GM19043 (cell line): ENCODE results near the gene DLG2.
A peak's percentile ranks its signal among the peaks of the same experiment; 100 is the strongest.

Experiments used
- ATAC-seq: cut with Tn5 transposase; IDR thresholded peaks from one replicate; pipeline ENCODE4 v1.9.1; 2021; ENCODE audit warnings: low read depth; ENCODE audit not compliant: unreplicated experiment

The DLG2 gene

GRCh38 chr11:84626256-84626655 lies 1000.9 kb downstream of the DLG2 start:
- ATAC-seq = no peak

GRCh38 chr11:84612645-84613044 lies 1014.5 kb downstream of the DLG2 start:
- ATAC-seq = no peak

DNA sequence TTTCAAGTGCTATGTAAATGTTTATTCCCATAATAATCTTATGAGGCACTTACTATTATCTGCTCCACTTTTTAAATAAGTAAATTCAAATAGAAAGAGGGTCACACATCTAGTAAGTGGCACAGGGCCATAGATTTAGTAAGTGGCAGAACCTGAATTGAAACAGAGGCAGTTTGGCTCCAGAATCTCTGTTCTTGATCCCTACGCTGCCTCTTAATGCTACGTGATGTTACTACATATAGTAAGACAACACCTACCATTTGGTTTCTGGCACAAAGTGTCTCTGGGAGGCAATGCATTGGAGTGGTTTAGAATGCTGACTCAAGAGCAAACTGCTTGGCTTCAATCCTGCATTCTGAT lies 1018.3 kb downstream of the DLG2 start:
- no peak for ATAC-seq

DNA sequence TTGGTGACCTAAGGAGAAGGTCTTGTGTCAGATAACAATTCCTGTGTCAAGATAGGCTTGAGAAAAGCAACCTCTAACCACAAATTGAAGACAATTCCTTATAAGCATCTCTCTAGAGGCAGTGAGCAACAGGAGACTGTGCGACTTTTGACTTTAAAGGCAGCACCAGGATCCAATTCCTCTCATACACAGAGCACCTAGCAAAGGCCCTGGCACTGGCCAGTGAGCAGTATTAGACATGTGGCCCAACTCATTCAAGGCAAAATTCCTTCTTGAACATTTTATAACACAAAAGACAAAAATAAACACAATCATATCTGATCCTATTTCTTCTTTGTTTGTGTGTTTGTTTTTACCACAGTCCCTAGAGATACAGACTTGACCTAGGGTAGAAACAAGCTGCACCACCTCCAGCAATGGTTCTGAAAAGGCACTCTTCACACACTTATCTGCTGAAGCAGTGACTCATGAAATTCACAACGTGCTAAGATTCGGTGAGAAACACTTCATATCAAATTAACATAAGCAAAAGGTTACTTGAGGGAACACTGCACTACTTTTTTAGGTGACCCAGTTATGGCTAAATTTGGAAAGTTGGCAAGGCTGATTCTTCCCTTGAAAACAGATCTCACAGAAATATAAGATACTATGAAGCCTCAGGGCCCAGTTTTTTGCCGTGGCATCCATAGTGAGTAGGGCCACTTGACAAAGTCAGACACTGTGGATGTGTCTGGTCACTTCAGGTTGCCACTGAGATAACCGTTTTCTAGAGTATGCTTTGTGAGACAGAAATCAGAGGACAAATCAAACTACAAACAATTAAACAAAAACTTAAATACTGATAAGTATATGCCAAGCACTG lies 1018.9 kb downstream of the DLG2 start:
- no peak for ATAC-seq

DNA sequence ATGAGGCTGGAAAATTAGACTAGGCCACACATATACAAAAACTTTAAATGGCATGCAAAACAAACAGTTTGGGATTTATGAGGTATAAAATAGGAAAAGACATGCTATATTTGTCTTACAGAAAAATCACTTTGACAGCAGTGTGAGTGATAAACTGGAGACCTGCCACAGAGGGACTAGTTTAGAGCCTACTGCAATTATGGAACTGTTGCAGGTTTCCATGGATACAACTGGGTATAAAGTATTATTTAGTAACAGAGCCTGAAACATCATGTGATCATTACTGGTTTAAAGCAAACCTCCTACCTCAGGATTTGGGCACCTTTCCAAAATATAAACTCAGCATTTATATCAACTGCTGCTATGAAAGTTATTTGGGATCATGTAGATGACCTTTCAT lies 1032.5 kb downstream of the DLG2 start:
- ATAC-seq = no peak

- ATAC-seq = no peak
Measured at GRCh38 chr11:84590106-84590505, 1037.0 kb downstream of the DLG2 start.

DNA sequence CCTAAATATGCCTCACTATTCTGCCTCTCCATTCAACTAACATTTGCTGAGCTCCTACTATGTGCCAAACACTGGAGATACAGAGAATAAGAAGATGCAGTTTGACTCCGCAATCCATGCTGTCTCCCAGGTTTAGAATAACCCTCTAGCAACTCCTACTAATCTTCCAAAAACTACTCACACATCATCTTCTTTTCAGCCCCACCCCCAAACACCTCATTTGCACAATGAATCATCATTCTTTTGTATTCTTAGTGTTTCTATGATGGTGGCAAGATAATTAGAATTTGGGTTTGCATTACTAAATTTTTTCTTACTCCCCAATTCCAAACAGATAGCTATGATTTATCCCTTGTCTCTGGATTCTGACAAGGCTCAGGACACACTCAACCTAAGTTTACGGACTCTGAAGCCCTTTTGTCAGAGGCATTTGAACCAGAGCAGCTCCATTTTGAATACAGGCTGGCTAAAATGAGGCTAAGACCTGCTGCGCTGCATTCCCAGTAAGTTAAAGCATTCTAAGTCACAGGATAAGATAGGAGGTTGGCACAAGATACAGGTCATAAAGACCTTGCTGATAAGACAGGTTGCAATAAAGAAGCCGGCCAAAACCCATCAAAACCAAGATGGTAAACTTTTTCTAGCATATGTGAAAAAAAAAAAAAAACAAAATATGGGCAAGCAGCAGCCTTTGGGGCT lies 1038.9 kb downstream of the DLG2 start:
- ATAC-seq = no peak

GRCh38 chr11:84583106-84583505 lies 1044.0 kb downstream of the DLG2 start:
- no peak for ATAC-seq

GRCh38 chr11:84581083-84581482 lies 1046.1 kb downstream of the DLG2 start:
- no peak for ATAC-seq

DNA sequence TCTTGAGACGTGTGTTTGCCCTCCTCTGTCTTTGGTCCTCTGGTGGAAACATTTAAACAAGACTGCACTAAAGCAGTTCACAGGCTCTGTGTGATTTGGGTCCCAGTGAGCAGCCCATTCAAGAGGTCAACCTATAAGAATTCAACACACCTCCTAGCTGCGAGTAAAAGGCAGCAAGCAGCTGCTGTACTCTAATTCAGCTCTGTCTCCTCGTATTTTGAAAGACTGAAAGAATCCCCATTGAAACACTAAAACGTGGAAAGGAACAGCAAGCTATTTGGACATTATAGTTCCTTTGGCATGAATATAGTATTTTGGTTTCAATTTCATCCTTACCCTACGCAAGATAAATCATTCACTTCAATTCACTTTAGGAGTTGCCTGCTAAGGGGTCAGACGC lies 1046.7 kb downstream of the DLG2 start:
- ATAC-seq = no peak

GRCh38 chr11:84573868-84574267 lies 1053.3 kb downstream of the DLG2 start:
- ATAC-seq = no peak

- no peak for ATAC-seq
Measured at GRCh38 chr11:84566671-84567070, 1060.5 kb downstream of the DLG2 start.

GRCh38 chr11:84564867-84565184 lies 1062.3 kb downstream of the DLG2 start:
- no peak for ATAC-seq

DNA sequence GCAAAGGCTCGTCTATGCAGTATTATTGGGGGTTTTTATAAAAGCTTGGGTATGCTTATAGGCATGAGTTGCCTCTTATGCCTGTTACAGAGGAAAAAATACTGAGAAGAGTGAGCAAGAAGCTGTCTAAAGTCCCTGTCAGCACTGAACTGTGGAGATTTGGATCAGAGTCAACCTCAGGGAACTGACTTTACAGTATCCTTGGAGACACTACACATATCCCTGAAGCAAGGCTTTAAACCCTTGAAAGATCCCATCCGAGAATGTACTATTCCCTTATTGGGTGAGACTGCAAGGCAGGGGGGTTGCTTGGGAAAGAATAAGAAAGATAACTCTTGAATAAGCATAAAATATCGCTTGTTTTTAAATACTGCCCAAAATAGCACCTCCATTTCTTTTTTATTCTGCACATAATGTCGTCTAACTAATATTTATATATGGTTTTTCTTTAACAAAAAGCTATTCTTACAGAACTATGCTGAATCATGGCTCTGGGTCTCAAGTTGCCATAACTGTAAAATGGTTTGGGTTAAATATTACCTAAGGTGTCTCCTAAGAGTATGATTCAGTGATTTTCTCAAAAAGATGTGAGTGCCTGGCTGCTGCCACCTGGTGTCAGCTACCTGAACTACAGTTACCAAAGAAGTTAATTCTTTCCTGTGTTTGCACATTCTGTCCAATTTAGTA lies 1062.8 kb downstream of the DLG2 start:
- peak; percentile 84 for ATAC-seq

DNA sequence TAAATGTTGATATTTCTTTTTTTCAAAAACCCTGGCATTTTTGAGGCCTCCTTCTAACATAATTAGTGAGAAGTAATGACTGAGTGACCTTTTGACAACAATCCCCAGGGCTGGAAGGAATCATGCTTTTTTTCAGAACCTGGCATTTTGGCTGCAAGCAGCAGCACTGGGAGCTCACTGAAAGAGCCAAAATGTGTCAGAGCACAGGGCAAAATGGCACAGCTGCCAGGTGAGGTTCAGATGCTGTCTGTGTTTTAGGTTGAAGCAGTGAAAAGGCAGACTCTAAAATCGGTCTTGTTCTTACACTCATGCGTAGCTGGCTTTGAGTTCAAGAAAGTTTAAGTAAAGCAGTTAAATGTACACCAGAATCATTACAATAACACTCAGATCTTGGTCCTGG lies 1063.8 kb downstream of the DLG2 start:
- no peak for ATAC-seq

- ATAC-seq = no peak
Measured at GRCh38 chr11:84560206-84560605, 1066.9 kb downstream of the DLG2 start.

- peak; percentile 92 for ATAC-seq
Measured at GRCh38 chr11:84558085-84558905, 1068.8 kb downstream of the DLG2 start.

- ATAC-seq = no peak
Measured at GRCh38 chr11:84552791-84553190, 1074.4 kb downstream of the DLG2 start.

DNA sequence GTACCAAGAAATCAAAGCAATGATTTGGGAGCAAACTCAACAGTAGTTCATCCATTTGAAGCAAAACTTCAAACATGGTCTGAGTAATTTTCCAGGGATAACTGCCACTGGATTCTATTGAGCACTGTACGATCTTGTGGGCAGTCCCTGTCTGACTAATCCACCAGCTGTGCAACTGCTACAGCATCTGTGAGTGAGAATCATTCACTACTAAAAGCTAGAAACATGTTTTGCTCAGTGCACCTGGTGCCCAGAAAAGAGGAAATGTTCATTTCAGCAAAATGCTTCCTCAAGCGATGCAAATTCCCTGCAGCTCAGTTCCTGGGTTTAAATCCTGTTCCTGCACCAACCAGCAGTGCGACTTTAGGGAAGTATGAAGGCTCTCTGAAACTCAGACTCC lies 1077.9 kb downstream of the DLG2 start:
- peak; percentile 95 for ATAC-seq

GRCh38 chr11:84544566-84544965 lies 1082.6 kb downstream of the DLG2 start:
- ATAC-seq = no peak
